HepG2 (cell line): ENCODE data around the gene NUDT8.

Source experiments
- CBFB ChIP-seq: sonication (generic); formaldehyde crosslinking; IDR thresholded peaks from 2 replicates; pipeline ENCODE4 v1.4.0; 2020; ENCODE audit warnings: missing genetic modification reagents
- CEBPB ChIP-seq: IDR thresholded peaks from 2 replicates; pipeline ENCODE4 v1.6.1; 2011; ENCODE audit warnings: low read depth, low read length, improper control_type of control experiment, borderline replicate concordance
- EZH2 ChIP-seq: conservative IDR thresholded peaks from 2 replicates; pipeline ENCODE4 v1.6.1; 2012; ENCODE audit warnings: mild to moderate bottlenecking, low read depth, low read length, moderate library complexity
- FOXM1 ChIP-seq: sonication (generic); formaldehyde crosslinking; IDR thresholded peaks from 2 replicates; pipeline ENCODE4 v1.5.0; 2020; ENCODE audit warnings: missing genetic modification reagents
- MAFK ChIP-seq, 2 experiments: IDR thresholded peaks in 1 of 2; conservative IDR thresholded peaks in 1 of 2; 2 replicates each; pipeline ENCODE4 v1.6.1; 2011; ENCODE audit warnings: improper control_type of control experiment in 2 of 2, low read length in 2 of 2
- MXD1 ChIP-seq: sonication (generic); formaldehyde crosslinking; IDR thresholded peaks from 2 replicates; pipeline ENCODE4 v1.4.0; 2020; ENCODE audit warnings: mild to moderate bottlenecking, missing genetic modification reagents
- NR2C2 ChIP-seq: sonication (generic); formaldehyde crosslinking; IDR thresholded peaks from 2 replicates; pipeline ENCODE4 v1.4.0; 2020; ENCODE audit warnings: missing genetic modification reagents, mild to moderate bottlenecking, moderate library complexity, borderline replicate concordance
- SP1 ChIP-seq, 2 experiments: fragments of 450-650 bp in 1 of 2; sonication (generic) in 1 of 2; formaldehyde crosslinking in 1 of 2; IDR thresholded peaks; 2 replicates each; pipeline versions ENCODE4 v1.4.0 to v1.6.1; 2016 to 2020; ENCODE audit warnings: missing genetic modification reagents in 1 of 2
- ZFP41 ChIP-seq: sonication (generic); formaldehyde crosslinking; IDR thresholded peaks from 2 replicates; pipeline ENCODE4 v1.4.0; 2020; ENCODE audit warnings: mild to moderate bottlenecking, missing genetic modification reagents, borderline replicate concordance
- ZNF570 ChIP-seq: sonication (generic); formaldehyde crosslinking; IDR thresholded peaks from 2 replicates; pipeline ENCODE4 v1.4.0; 2020; ENCODE audit warnings: mild to moderate bottlenecking, missing genetic modification reagents, borderline replicate concordance
- ZNF83 ChIP-seq: sonication (generic); formaldehyde crosslinking; IDR thresholded peaks from 2 replicates; pipeline ENCODE4 v1.4.0; 2020; ENCODE audit warnings: missing genetic modification reagents, mild to moderate bottlenecking, borderline replicate concordance

- TF ChIP-seq MXD1 (CRISPR knock-in tag) = no peak
- TF ChIP-seq ZNF83 (CRISPR knock-in tag) = no peak
- no peak for TF ChIP-seq CBFB (CRISPR knock-in tag)
- no peak for TF ChIP-seq EZH2
- TF ChIP-seq ZFP41 (CRISPR knock-in tag) = no peak
- TF ChIP-seq SP1 (IDR thresholded peaks at IDR 0.05) = no peak
- no peak for TF ChIP-seq SP1 (CRISPR knock-in tag; IDR thresholded peaks at IDR 0.05)
- no peak for TF ChIP-seq MAFK (conservative IDR thresholded peaks at IDR 0.05 in 1 of 2, IDR thresholded peaks at IDR 0.05 in 1 of 2; ENCODE audit: low read length in 2 of 2)
- TF ChIP-seq CEBPB = no peak
- TF ChIP-seq ZNF570 (CRISPR knock-in tag) = no peak
- no peak for TF ChIP-seq NR2C2 (CRISPR knock-in tag)
- no peak for TF ChIP-seq FOXM1 (CRISPR knock-in tag)
Observed at GRCh38 chr11:67648140-67648795, 18.5 kb upstream of the NUDT8 start.
